IPS-20b (cell line): Measurements from ENCODE around the gene IARS1.

Experiments
- H3K27ac ChIP-seq: one replicate; pipeline ENCODE4 v1.5.1; 2013; ENCODE audit warnings: low read length
- H3K27me3 ChIP-seq: 2 replicates; pipeline ENCODE4 v1.6.1; 2013; ENCODE audit warnings: mild to moderate bottlenecking, low read length, inconsistent platforms; ENCODE audit not compliant: insufficient read depth
- H3K36me3 ChIP-seq: 2 replicates; pipeline ENCODE4 v1.6.1; 2013; ENCODE audit warnings: low read depth, mild to moderate bottlenecking, inconsistent platforms, low read length, moderate library complexity; ENCODE audit not compliant: insufficient read depth
- H3K4me1 ChIP-seq: 2 replicates; pipeline ENCODE4 v1.6.1; 2013; ENCODE audit warnings: mild to moderate bottlenecking, control low read depth, inconsistent platforms, low read length, moderate library complexity; ENCODE audit not compliant: insufficient read depth
- H3K4me3 ChIP-seq: 2 replicates; pipeline ENCODE4 v1.5.1; 2013; ENCODE audit warnings: mild to moderate bottlenecking, low read length, inconsistent platforms
- H3K9ac ChIP-seq: 2 replicates; pipeline ENCODE4 v1.6.1; 2013; ENCODE audit warnings: low read depth, mild to moderate bottlenecking, inconsistent platforms, low read length, moderate library complexity
- H3K9me3 ChIP-seq: 2 replicates; pipeline ENCODE4 v1.6.1; 2013; ENCODE audit warnings: mild to moderate bottlenecking, low read depth, low read length, inconsistent platforms; ENCODE audit not compliant: insufficient read depth

IARS1 gene

GRCh38 chr9:92266486-92266885 is 27.0 kb downstream of the IARS1 start:
- no peak overlapping the region for H3K9ac ChIP-seq
- H3K36me3 ChIP-seq: peaks cover 100% of the 10 kb centered on the region
- H3K9me3 ChIP-seq: no peaks in the 10 kb centered on the region
- H3K27me3 ChIP-seq: no peaks in the 10 kb centered on the region
- no peak overlapping the region for H3K27ac ChIP-seq
- H3K4me3 ChIP-seq: no peak overlapping the region
- no peaks in the 10 kb centered on the region for H3K4me1 ChIP-seq

GRCh38 chr9:92265154-92265553 is 28.3 kb downstream of the IARS1 start:
- Histone ChIP-seq H3K9me3 (no peaks in the 10 kb centered on the region), H3K36me3 (peaks cover 100% of the 10 kb centered on the region), H3K27me3 (no peaks in the 10 kb centered on the region), H3K4me3 (no peak overlapping the region), H3K27ac (no peak overlapping the region), H3K4me1 (no peaks in the 10 kb centered on the region), H3K9ac (no peak overlapping the region)

GRCh38 chr9:92263131-92263530 is 30.4 kb downstream of the IARS1 start:
- H3K9ac ChIP-seq: no peak overlapping the region
- H3K4me3 ChIP-seq: no peak overlapping the region
- no peaks in the 10 kb centered on the region for H3K4me1 ChIP-seq
- H3K27ac ChIP-seq: no peak overlapping the region
- H3K36me3 ChIP-seq: peaks cover 100% of the 10 kb centered on the region
- H3K27me3 ChIP-seq: no peaks in the 10 kb centered on the region
- H3K9me3 ChIP-seq: no peaks in the 10 kb centered on the region

- peaks cover 100% of the 10 kb centered on the region for H3K36me3 ChIP-seq
- H3K4me1 ChIP-seq: no peaks in the 10 kb centered on the region
- no peaks in the 10 kb centered on the region for H3K9me3 ChIP-seq
These were observed 36.2 kb downstream of the IARS1 start for GRCh38 chr9:92257327-92257726.

GRCh38 chr9:92254381-92255337 is 38.8 kb downstream of the IARS1 start:
- H3K27me3 ChIP-seq: no peaks in the 10 kb centered on the region
- peaks cover 100% of the 10 kb centered on the region for H3K36me3 ChIP-seq
- H3K9me3 ChIP-seq: no peaks in the 10 kb centered on the region
- no peaks in the 10 kb centered on the region for H3K4me1 ChIP-seq
- H3K9ac ChIP-seq: no peak overlapping the region
- H3K27ac ChIP-seq: no peak overlapping the region
- H3K4me3 ChIP-seq: no peak overlapping the region

More at GRCh38 chr9:92257327-92257726, 36.2 kb downstream of the IARS1 start:
- Histone ChIP-seq H3K4me3 (no peak overlapping the region), H3K9ac (no peak overlapping the region), H3K27ac (no peak overlapping the region), H3K27me3 (no peaks in the 10 kb centered on the region)

GRCh38 chr9:92253656-92254055 is 39.8 kb downstream of the IARS1 start:
- no peaks in the 10 kb centered on the region for H3K27me3 ChIP-seq
- no peak overlapping the region for H3K9ac ChIP-seq
- no peaks in the 10 kb centered on the region for H3K9me3 ChIP-seq
- H3K4me1 ChIP-seq: no peaks in the 10 kb centered on the region
- no peak overlapping the region for H3K27ac ChIP-seq
- H3K36me3 ChIP-seq: peaks cover 100% of the 10 kb centered on the region
- H3K4me3 ChIP-seq: no peak overlapping the region

GRCh38 chr9:92247981-92248380 is 45.5 kb downstream of the IARS1 start:
- H3K36me3 ChIP-seq: peaks cover 100% of the 10 kb centered on the region
- no peak overlapping the region for H3K4me3 ChIP-seq
- no peaks in the 10 kb centered on the region for H3K9me3 ChIP-seq
- H3K27ac ChIP-seq: no peak overlapping the region
- no peak overlapping the region for H3K9ac ChIP-seq
- no peaks in the 10 kb centered on the region for H3K4me1 ChIP-seq
- no peaks in the 10 kb centered on the region for H3K27me3 ChIP-seq

GRCh38 chr9:92247296-92247695 is 46.2 kb downstream of the IARS1 start:
- no peaks in the 10 kb centered on the region for H3K9me3 ChIP-seq
- H3K9ac ChIP-seq: no peak overlapping the region
- no peak overlapping the region for H3K27ac ChIP-seq
- H3K4me3 ChIP-seq: no peak overlapping the region
- peaks cover 100% of the 10 kb centered on the region for H3K36me3 ChIP-seq
- H3K27me3 ChIP-seq: no peaks in the 10 kb centered on the region
- H3K4me1 ChIP-seq: no peaks in the 10 kb centered on the region

GRCh38 chr9:92245005-92245797 is 48.3 kb downstream of the IARS1 start:
- Histone ChIP-seq H3K27me3 (no peaks in the 10 kb centered on the region), H3K4me3 (no peak overlapping the region), H3K27ac (no peak overlapping the region), H3K36me3 (peaks cover 100% of the 10 kb centered on the region), H3K9me3 (no peaks in the 10 kb centered on the region), H3K9ac (no peak overlapping the region), H3K4me1 (no peaks in the 10 kb centered on the region)
